Testis (tissue), 3 donors: Measurements from ENCODE around the gene ADAMTS15. TPM values are rescaled to one million over a fixed set of nuclear protein-coding genes. Genes with fewer than 3 reads are reported as not detected.

Experiments used
- DNase-seq: peaks from one replicate; pipeline ENCODE4 v3.0.0-alpha.2; 2019
- H3K27ac ChIP-seq, 2 donors: fragments of 200-600 bp; sonication (generic); one replicate each; pipeline ENCODE4 v1.5.1; 2019
- H3K27me3 ChIP-seq: fragments of 200-600 bp; sonication (generic); one replicate; pipeline ENCODE4 v1.5.1; 2019
- H3K36me3 ChIP-seq: fragments of 200-600 bp; sonication (generic); one replicate; pipeline ENCODE4 v1.5.1; 2017; ENCODE audit warnings: low read depth; ENCODE audit errors: missing control alignments
- H3K4me1 ChIP-seq: fragments of 200-600 bp; sonication (generic); one replicate; pipeline ENCODE4 v1.5.1; 2019
- H3K4me3 ChIP-seq, 2 donors: fragments of 200-600 bp; sonication (generic); one replicate each; pipeline ENCODE4 v1.5.1; 2017 to 2019
- H3K9me3 ChIP-seq: fragments of 200-600 bp; sonication (generic); one replicate; pipeline ENCODE4 v1.5.1; 2017
- POLR2A ChIP-seq: fragments of 450-650 bp; IDR thresholded peaks from one replicate; pipeline ENCODE4 v1.6.1; 2017; ENCODE audit warnings: antibody characterized with exemption, mild to moderate bottlenecking, moderate library complexity
- WGBS, 2 donors: methylation state at CpG; one replicate each; pipeline ENCODE4 v1.1.5; 2018; 5-methylcytosine and 5-hydroxymethylcytosine counted together
- intact Hi-C: fragments of 100-400 bp; cut with DNase I; formaldehyde crosslinking; loops from one replicate; pipeline ENCODE4 v1.15.1; 2023; ENCODE audit warnings: low total_unique reads
- polyA plus RNA-seq: library from polyadenylated mRNA; stranded (reverse); fragments of 350-450 nt; fragmentation: Illumina TruSeq; extraction: RNeasy Lipid Tissue Mini Kit (QIAGEN cat#74804); gene quantifications from one replicate; pipeline ENCODE4 v1.2.3, GENCODE V29; 2014; ENCODE audit warnings: low read depth, low replicate concordance; ENCODE audit not compliant: insufficient read depth
- total RNA-seq, 2 donors: library from RNA; depleted of rRNA; stranded (reverse); fragments of >200 nt; gene quantifications; one replicate each; pipeline ENCODE4 v1.2.3, GENCODE V29; 2016
- TF ChIP-seq, protein P1 (sequence below), 3 experiments: fragments of 450-650 bp in 2 of 3; fragments of 200-600 bp in 1 of 3; sonication (generic) in 1 of 3; IDR thresholded peaks; one replicate each; pipeline ENCODE4 v1.5.1; 2016 to 2019; ENCODE audit warnings: antibody characterized with exemption in 3 of 3, mild to moderate bottlenecking in 2 of 3, moderate library complexity in 1 of 3

ADAMTS15 gene
- total and polyA plus RNA-seq, 3 donors from 2014 or later: 2.7 to 5.7 (median 2.8) TPM

DNA sequence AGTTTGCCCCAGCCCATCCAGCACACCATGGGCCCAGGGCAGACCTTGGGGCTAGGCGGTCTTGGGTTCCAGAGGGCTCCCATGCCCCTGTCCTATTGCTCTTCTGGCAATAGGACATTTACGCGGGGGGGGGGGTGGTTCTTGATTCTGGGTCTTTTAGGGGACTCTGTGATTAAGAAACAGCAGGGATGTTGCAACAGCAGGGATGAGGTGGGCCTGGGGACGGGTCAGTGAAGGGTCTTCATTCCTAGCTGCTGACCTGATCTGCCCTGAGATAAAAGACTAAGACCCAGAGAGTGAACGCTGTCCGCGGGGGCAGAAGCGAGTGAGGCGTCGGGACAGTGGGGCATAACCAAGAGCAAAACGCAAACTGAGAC, 418 bp upstream of the ADAMTS15 start:
- H3K27me3 ChIP-seq: no peaks in the 10 kb centered on the region
- intact Hi-C loops: no loop called here
- H3K27ac ChIP-seq: no peak overlapping the region
- H3K9me3 ChIP-seq: no peaks in the 10 kb centered on the region
- TF ChIP-seq, protein P1, sequence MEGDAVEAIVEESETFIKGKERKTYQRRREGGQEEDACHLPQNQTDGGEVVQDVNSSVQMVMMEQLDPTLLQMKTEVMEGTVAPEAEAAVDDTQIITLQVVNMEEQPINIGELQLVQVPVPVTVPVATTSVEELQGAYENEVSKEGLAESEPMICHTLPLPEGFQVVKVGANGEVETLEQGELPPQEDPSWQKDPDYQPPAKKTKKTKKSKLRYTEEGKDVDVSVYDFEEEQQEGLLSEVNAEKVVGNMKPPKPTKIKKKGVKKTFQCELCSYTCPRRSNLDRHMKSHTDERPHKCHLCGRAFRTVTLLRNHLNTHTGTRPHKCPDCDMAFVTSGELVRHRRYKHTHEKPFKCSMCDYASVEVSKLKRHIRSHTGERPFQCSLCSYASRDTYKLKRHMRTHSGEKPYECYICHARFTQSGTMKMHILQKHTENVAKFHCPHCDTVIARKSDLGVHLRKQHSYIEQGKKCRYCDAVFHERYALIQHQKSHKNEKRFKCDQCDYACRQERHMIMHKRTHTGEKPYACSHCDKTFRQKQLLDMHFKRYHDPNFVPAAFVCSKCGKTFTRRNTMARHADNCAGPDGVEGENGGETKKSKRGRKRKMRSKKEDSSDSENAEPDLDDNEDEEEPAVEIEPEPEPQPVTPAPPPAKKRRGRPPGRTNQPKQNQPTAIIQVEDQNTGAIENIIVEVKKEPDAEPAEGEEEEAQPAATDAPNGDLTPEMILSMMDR (IDR thresholded peaks at IDR 0.05): no peak
- H3K4me3 ChIP-seq: peak overlapping the region; percentile 56 to 64
- DNase-seq: no peak
- 8 to 12% methylated on average over 9 to 11 of the region's 11 CpGs for WGBS, 2 donors
- peaks cover 12% of the 10 kb centered on the region for H3K4me1 ChIP-seq
- no peaks in the 10 kb centered on the region for H3K36me3 ChIP-seq

DNA sequence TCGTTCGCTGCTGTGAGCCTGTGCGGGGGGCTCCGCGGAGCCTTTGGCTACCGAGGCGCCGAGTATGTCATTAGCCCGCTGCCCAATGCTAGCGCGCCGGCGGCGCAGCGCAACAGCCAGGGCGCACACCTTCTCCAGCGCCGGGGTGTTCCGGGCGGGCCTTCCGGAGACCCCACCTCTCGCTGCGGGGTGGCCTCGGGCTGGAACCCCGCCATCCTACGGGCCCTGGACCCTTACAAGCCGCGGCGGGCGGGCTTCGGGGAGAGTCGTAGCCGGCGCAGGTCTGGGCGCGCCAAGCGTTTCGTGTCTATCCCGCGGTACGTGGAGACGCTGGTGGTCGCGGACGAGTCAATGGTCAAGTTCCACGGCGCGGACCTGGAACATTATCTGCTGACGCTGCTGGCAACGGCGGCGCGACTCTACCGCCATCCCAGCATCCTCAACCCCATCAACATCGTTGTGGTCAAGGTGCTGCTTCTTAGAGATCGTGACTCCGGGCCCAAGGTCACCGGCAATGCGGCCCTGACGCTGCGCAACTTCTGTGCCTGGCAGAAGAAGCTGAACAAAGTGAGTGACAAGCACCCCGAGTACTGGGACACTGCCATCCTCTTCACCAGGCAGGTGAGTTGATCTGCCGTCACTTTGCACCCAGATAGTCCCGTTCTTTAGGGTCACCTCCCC, 1.0 kb downstream of the ADAMTS15 start:
- WGBS, 2 donors: 2 to 3% methylated on average over 10 to 42 of the region's 64 CpGs
- DNase-seq: peak; percentile 23
- intact Hi-C loops: no loop called here
- Histone ChIP-seq H3K4me1 (peaks cover 12% of the 10 kb centered on the region), H3K9me3 (no peaks in the 10 kb centered on the region), H3K27me3 (no peaks in the 10 kb centered on the region), H3K36me3 (no peaks in the 10 kb centered on the region), H3K27ac (peak overlapping the region in 1 of 2 donors; percentile 8), H3K4me3 (peak overlapping the region; percentile 56 to 64)
- TF ChIP-seq, protein P1 (IDR thresholded peaks at IDR 0.05): no peak
- TF ChIP-seq POLR2A: no peak

DNA sequence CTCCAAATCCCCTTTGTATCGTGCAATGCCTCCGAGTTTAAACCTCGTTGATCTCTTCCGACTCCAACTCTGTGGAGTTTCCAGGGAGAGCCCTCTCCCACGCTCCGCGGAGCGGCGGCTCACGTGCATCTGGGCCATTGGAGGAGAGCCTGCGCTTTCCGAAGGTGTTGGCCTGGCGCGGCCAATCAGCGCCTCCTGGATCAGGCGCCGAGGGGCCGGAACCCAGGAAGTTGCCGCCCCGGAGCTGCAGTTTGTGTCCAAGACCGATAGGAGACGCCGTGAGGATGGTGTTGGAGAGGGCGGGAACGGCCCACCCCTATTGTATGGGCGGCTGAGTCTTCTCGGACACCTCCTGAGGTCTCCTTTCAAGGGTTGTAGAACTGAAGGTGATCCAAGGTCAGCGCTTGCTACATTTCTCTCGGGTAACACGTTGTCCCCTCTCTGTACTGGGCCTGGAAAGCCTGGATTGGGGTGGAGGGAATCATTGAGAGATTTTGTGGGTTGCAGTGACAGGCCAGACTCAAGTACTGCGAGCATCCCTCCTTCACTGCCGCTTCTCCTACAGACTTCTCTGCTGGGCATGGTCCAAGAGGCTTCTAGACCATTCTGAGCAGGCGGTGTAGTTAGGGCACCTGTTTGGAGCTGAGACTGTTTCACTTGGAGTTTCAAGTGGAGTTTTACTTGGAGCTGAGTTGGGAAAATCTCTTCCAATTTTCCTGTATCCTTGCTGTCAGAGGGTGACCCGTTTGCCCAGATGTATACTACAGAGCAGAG, 1.7 kb downstream of the ADAMTS15 start:
- no peaks in the 10 kb centered on the region for H3K36me3 ChIP-seq
- H3K27ac ChIP-seq: peak overlapping the region in 1 of 2 donors; percentile 8
- peaks cover 12% of the 10 kb centered on the region for H3K4me1 ChIP-seq
- WGBS, 2 donors: 7 to 18% methylated on average over 30 to 34 of the region's 34 CpGs
- intact Hi-C loops: no loop called here
- peak; percentile 88 for DNase-seq
- H3K27me3 ChIP-seq: no peaks in the 10 kb centered on the region
- TF ChIP-seq POLR2A: no peak
- TF ChIP-seq, protein P1 (IDR thresholded peaks at IDR 0.05): peak; percentile 50 to 65 (median 64)
- peak overlapping the region; percentile 56 to 64 for H3K4me3 ChIP-seq
- no peaks in the 10 kb centered on the region for H3K9me3 ChIP-seq

DNA sequence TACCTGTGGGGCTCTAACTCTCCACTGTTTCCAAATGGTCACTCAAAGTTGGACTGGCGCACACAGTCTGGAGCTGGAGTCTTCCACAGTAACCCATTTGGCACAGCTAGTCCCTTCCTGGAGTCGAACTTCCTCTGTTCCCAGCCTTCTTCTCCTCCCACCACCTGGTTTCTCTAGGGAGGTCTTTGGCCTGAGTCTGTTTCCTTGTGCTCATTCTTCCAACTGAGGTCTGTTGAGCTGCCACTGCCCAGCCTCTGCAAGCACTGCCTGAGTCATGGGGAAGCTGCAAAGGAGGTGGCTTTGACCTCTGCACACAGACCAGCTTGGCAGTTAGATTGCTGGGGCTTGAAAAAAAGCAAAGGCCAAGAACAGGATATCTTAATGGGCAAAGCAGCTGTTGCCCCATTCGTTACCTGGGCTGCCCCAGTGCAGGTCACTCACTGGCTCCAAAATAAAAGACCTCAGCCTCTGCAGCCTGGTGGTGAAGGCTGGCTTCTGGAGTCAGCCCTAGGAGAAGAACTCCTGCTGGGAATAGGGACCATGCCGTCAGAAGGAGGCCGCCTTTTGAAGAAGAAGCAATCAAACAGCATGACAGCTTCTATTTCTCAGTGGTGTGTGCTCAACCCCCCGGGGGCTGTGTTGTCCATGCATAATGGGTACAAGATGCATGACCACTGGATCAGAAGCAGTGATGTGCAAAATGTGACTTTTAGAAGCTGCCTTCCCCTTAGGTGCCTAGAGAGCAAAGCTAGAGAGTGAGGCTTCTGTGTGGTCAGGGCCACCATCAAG, 3.0 kb downstream of the ADAMTS15 start:
- no peak overlapping the region for H3K4me3 ChIP-seq
- no peak overlapping the region for H3K27ac ChIP-seq
- WGBS, 2 donors: 74 to 88% methylated on average over 5 to 6 of the region's 6 CpGs
- H3K9me3 ChIP-seq: no peaks in the 10 kb centered on the region
- TF ChIP-seq, protein P1 (IDR thresholded peaks at IDR 0.05): no peak
- TF ChIP-seq POLR2A: no peak
- DNase-seq: no peak
- no peaks in the 10 kb centered on the region for H3K36me3 ChIP-seq
- intact Hi-C loops: no loop called here
- no peaks in the 10 kb centered on the region for H3K27me3 ChIP-seq
- peaks cover 12% of the 10 kb centered on the region for H3K4me1 ChIP-seq
